GM20000 (cell line): ENCODE data around the gene BTNL8.

Experiments
- DNase-seq: peaks from one replicate; pipeline ENCODE4 v3.0.0; 2012; ENCODE audit warnings: low spot score
- TF ChIP-seq, protein P1 (sequence below): IDR thresholded peaks from 2 replicates; pipeline ENCODE4 v1.5.1; 2012; ENCODE audit warnings: mild to moderate bottlenecking, control low read depth; ENCODE audit errors: extremely low read depth, missing control alignments

The BTNL8 gene

GRCh38 chr5:180922932-180923331, 24.0 kb downstream of the BTNL8 start:
- TF ChIP-seq, protein P1, sequence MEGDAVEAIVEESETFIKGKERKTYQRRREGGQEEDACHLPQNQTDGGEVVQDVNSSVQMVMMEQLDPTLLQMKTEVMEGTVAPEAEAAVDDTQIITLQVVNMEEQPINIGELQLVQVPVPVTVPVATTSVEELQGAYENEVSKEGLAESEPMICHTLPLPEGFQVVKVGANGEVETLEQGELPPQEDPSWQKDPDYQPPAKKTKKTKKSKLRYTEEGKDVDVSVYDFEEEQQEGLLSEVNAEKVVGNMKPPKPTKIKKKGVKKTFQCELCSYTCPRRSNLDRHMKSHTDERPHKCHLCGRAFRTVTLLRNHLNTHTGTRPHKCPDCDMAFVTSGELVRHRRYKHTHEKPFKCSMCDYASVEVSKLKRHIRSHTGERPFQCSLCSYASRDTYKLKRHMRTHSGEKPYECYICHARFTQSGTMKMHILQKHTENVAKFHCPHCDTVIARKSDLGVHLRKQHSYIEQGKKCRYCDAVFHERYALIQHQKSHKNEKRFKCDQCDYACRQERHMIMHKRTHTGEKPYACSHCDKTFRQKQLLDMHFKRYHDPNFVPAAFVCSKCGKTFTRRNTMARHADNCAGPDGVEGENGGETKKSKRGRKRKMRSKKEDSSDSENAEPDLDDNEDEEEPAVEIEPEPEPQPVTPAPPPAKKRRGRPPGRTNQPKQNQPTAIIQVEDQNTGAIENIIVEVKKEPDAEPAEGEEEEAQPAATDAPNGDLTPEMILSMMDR, result no peak
- DNase-seq, result no peak

DNA sequence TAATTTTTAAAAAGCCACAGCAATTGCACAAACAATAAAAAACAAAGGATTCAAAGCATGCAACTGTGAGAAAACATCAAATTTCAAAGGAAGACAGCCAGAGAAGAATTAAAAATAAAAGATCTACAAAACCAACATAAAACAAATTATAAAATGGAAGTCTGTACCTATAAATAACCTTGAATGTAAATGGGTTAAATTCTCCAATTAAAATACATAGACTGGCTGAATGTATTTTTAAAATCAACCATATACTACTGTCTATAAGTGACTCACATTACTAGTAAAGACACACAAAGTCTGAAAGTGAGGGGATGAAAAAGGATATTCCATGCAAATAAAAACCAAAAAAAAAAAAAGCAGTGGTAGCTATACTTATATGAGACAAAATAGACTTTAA, 33.7 kb downstream of the BTNL8 start:
- no peak for DNase-seq
- TF ChIP-seq, protein P1, result no peak

DNA sequence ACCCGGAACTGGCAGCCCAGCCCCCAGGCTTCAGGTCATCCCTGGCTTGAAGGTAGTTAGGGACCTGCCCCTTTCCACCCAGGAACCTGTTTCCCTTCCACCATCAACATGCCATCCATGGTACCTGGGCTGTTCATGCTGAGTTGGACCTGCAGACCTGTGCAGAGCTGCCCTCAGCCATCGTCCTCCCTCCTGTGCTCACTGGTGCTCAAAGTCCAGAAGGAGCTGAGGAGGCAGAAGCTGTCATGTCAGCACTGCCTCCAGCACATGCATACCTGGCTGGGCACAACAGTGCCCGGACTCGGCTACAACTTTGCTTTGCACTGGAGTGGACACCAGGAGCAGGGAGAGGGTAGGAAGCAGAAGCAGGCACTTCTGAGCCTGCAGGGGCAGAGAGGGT, 36.2 kb downstream of the BTNL8 start:
- TF ChIP-seq, protein P1, result no peak

DNA sequence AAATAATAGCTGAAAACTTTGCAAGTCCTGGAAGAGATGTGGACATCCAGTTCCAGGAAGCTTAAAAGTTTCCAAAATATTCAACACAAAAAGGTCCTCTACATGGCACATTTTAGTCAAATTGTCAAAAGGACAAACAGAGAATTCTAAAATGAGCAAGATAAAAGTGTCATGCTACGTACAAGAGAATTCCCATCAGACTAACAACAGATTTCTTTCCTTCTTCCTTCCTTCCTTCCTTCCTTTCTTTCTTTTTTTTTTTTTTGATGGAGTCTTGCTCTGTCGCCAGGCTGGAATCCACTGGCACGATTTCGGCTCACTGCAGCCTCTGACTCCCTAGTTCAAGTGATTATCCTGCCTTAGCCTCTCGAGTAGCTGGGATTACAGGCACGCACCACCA, 39.3 kb downstream of the BTNL8 start:
- TF ChIP-seq, protein P1, result no peak
- DNase-seq, result no peak

More for the DNA sequence above, 36.2 kb downstream of the BTNL8 start:
- no peak for DNase-seq

DNA sequence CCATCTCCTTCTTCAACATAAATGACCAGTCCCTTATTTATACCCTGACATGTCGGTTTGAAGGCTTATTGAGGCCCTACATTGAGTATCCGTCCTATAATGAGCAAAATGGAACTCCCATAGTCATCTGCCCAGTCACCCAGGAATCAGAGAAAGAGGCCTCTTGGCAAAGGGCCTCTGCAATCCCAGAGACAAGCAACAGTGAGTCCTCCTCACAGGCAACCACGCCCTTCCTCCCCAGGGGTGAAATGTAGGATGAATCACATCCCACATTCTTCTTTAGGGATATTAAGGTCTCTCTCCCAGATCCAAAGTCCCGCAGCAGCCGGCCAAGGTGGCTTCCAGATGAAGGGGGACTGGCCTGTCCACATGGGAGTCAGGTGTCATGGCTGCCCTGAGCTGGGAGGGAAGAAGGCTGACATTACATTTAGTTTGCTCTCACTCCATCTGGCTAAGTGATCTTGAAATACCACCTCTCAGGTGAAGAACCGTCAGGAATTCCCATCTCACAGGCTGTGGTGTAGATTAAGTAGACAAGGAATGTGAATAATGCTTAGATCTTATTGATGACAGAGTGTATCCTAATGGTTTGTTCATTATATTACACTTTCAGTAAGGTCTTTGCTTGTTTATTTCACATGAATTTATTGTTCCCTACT, 51.5 kb downstream of the BTNL8 start:
- DNase-seq, result no peak
- TF ChIP-seq, protein P1, result no peak

- no peak for DNase-seq
- TF ChIP-seq, protein P1, result no peak
Measured at GRCh38 chr5:180959661-180960060, 60.7 kb downstream of the BTNL8 start.

- TF ChIP-seq, protein P1, result no peak
- no peak for DNase-seq
Measured at GRCh38 chr5:180960209-180960608, 61.2 kb downstream of the BTNL8 start.
